WTC11 (cell line): Measurements from ENCODE around the gene KANSL1L. TPM values are rescaled to one million over a fixed set of nuclear protein-coding genes. Genes with fewer than 3 reads are reported as not detected.
A peak's percentile ranks its signal among the peaks of the same experiment; 100 is the strongest.

Experiments used
- ATAC-seq: fragments of 200-7000 bp; cut with Tn5 transposase; 2 replicates; pipeline ENCODE4 v1.10.0; 2021; ENCODE audit warnings: mild to moderate bottlenecking, moderate library complexity
- CTCF ChIA-PET: fragments of 300-600 bp; sonication (Branson Sonifier 250); formaldehyde crosslinking; loops from one replicate; lab custom pipeline; 2021; ENCODE audit warnings: antibody characterized with exemption; lab: Charles Lee
- POLR2A ChIA-PET: fragments of 350-600 bp; sonication (Branson Sonifier 250); formaldehyde crosslinking; loops from one replicate; lab custom pipeline; 2021; ENCODE audit warnings: antibody characterized with exemption; lab: Charles Lee
- DNase-seq: peaks from one replicate; pipeline ENCODE4 v3.0.0; 2021; ENCODE audit warnings: low spot score
- H3K27ac Mint-ChIP-seq: 2 replicates; pipeline ENCODE4 v1.8.0; 2021; ENCODE audit warnings: mixed read lengths
- H3K27me3 Mint-ChIP-seq: 2 replicates; pipeline ENCODE4 v1.8.0; 2021; ENCODE audit warnings: low read depth, mild to moderate bottlenecking, moderate library complexity, mixed read lengths
- H3K36me3 Mint-ChIP-seq: 2 replicates; pipeline ENCODE4 v1.8.0; 2021; ENCODE audit warnings: mixed read lengths
- H3K4me1 Mint-ChIP-seq: 2 replicates; pipeline ENCODE4 v1.8.0; 2022; ENCODE audit warnings: mixed read lengths
- H3K4me3 Mint-ChIP-seq: 2 replicates; pipeline ENCODE4 v1.8.0; 2021; ENCODE audit warnings: mild to moderate bottlenecking, moderate library complexity, mixed read lengths
- H3K9me3 Mint-ChIP-seq: 2 replicates; pipeline ENCODE4 v1.8.0; 2021; ENCODE audit warnings: mixed read lengths
- AR ChIP-seq: fragments of 250-450 bp; sonication (Bioruptor Pico); IDR thresholded peaks from 2 replicates; pipeline ENCODE4 v1.9.0; 2021; ENCODE audit warnings: mild to moderate bottlenecking
- FOXP1 ChIP-seq: sonication (generic); formaldehyde crosslinking; IDR thresholded peaks from 2 replicates; pipeline ENCODE4 v1.8.0; 2022; ENCODE audit warnings: missing genetic modification reagents, mild to moderate bottlenecking, moderate library complexity, borderline replicate concordance
- HMGA2 ChIP-seq: fragments of 250-450 bp; sonication (Bioruptor Pico); IDR thresholded peaks from 2 replicates; pipeline ENCODE4 v1.4.0; 2021; ENCODE audit warnings: mild to moderate bottlenecking, moderate library complexity
- IRF1 ChIP-seq: sonication (generic); formaldehyde crosslinking; IDR thresholded peaks from 2 replicates; pipeline ENCODE4 v1.8.0; 2023; ENCODE audit warnings: missing genetic modification reagents
- MAX ChIP-seq: sonication (generic); formaldehyde crosslinking; IDR thresholded peaks from 2 replicates; pipeline ENCODE4 v1.8.0; 2022; ENCODE audit warnings: mild to moderate bottlenecking, missing genetic modification reagents
- NFE2L1 ChIP-seq: sonication (generic); formaldehyde crosslinking; IDR thresholded peaks from 2 replicates; pipeline ENCODE4 v1.8.1; 2023; ENCODE audit warnings: missing genetic modification reagents
- NR3C1 ChIP-seq: sonication (generic); formaldehyde crosslinking; conservative IDR thresholded peaks from 2 replicates; pipeline ENCODE4 v1.8.1; 2023; ENCODE audit warnings: low read depth, mild to moderate bottlenecking, missing genetic modification reagents
- SMAD3 ChIP-seq: sonication (generic); formaldehyde crosslinking; IDR thresholded peaks from 2 replicates; pipeline ENCODE4 v1.8.0; 2022; ENCODE audit warnings: missing genetic modification reagents, mild to moderate bottlenecking, borderline replicate concordance
- SOX15 ChIP-seq: fragments of 250-450 bp; sonication (Bioruptor Pico); IDR thresholded peaks from 2 replicates; pipeline ENCODE4 v1.9.0; 2021; ENCODE audit warnings: mild to moderate bottlenecking
- SP1 ChIP-seq: sonication (generic); formaldehyde crosslinking; conservative IDR thresholded peaks from 2 replicates; pipeline ENCODE4 v1.8.1; 2022; ENCODE audit warnings: missing genetic modification reagents
- ZBTB21 ChIP-seq: sonication (generic); formaldehyde crosslinking; IDR thresholded peaks from 2 replicates; pipeline ENCODE4 v1.8.1; 2023; ENCODE audit warnings: mild to moderate bottlenecking, missing genetic modification reagents, borderline replicate concordance
- ZNF138 ChIP-seq: sonication (generic); formaldehyde crosslinking; conservative IDR thresholded peaks from 2 replicates; pipeline ENCODE4 v1.8.1; 2022; ENCODE audit warnings: mild to moderate bottlenecking, moderate library complexity, missing genetic modification reagents
- ZNF232 ChIP-seq: sonication (generic); formaldehyde crosslinking; IDR thresholded peaks from 2 replicates; pipeline ENCODE4 v1.8.0; 2022; ENCODE audit warnings: mild to moderate bottlenecking, missing genetic modification reagents
- ZNF317 ChIP-seq: sonication (generic); formaldehyde crosslinking; IDR thresholded peaks from 2 replicates; pipeline ENCODE4 v1.8.1; 2023; ENCODE audit warnings: low read depth, mild to moderate bottlenecking, moderate library complexity, missing genetic modification reagents, borderline replicate concordance
- ZNF416 ChIP-seq: fragments of 250-450 bp; sonication (Bioruptor Pico); IDR thresholded peaks from 2 replicates; pipeline ENCODE4 v1.9.0; 2021; ENCODE audit warnings: mild to moderate bottlenecking, inconsistent platforms
- ZNF512 ChIP-seq: sonication (generic); formaldehyde crosslinking; IDR thresholded peaks from 2 replicates; pipeline ENCODE4 v1.8.1; 2022; ENCODE audit warnings: missing genetic modification reagents, borderline replicate concordance
- total RNA-seq: library from RNA; stranded (reverse); gene quantifications from 3 replicates; pipeline ENCODE4 v1.2.3, GENCODE V29; 2021
- TF ChIP-seq, protein P1 (sequence below): sonication (generic); formaldehyde crosslinking; conservative IDR thresholded peaks from 2 replicates; pipeline ENCODE4 v1.8.1; 2023; ENCODE audit warnings: mild to moderate bottlenecking, low read depth, missing genetic modification reagents, moderate library complexity
- TF ChIP-seq, protein P2 (sequence below): sonication (generic); formaldehyde crosslinking; IDR thresholded peaks from 2 replicates; pipeline ENCODE4 v1.8.0; 2022; ENCODE audit warnings: mild to moderate bottlenecking, missing genetic modification reagents
- TF ChIP-seq, protein P3 (sequence below): fragments of 250-450 bp; sonication (Bioruptor Pico); IDR thresholded peaks from 2 replicates; pipeline ENCODE4 v1.9.0; 2021; ENCODE audit warnings: mild to moderate bottlenecking
- TF ChIP-seq, protein P4 (sequence below): sonication (generic); formaldehyde crosslinking; IDR thresholded peaks from 2 replicates; pipeline ENCODE4 v1.8.1; 2022; ENCODE audit warnings: mild to moderate bottlenecking, moderate library complexity, missing genetic modification reagents

The KANSL1L gene
- total RNA-seq, 1 experiment from 2014 or later = 11.4 TPM

- TF ChIP-seq, protein P1, sequence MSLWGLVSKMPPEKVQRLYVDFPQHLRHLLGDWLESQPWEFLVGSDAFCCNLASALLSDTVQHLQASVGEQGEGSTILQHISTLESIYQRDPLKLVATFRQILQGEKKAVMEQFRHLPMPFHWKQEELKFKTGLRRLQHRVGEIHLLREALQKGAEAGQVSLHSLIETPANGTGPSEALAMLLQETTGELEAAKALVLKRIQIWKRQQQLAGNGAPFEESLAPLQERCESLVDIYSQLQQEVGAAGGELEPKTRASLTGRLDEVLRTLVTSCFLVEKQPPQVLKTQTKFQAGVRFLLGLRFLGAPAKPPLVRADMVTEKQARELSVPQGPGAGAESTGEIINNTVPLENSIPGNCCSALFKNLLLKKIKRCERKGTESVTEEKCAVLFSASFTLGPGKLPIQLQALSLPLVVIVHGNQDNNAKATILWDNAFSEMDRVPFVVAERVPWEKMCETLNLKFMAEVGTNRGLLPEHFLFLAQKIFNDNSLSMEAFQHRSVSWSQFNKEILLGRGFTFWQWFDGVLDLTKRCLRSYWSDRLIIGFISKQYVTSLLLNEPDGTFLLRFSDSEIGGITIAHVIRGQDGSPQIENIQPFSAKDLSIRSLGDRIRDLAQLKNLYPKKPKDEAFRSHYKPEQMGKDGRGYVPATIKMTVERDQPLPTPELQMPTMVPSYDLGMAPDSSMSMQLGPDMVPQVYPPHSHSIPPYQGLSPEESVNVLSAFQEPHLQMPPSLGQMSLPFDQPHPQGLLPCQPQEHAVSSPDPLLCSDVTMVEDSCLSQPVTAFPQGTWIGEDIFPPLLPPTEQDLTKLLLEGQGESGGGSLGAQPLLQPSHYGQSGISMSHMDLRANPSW (CRISPR knock-in tag) = no peak
- TF ChIP-seq ZNF416 (CRISPR knock-in tag) = no peak
- TF ChIP-seq NFE2L1 = no peak
- TF ChIP-seq SOX15 = no peak
- no peak for TF ChIP-seq ZNF232 (CRISPR knock-in tag)
- peak; percentile 58; the same call in 1 of the 2 replicates for TF ChIP-seq HMGA2 (CRISPR knock-in tag)
- TF ChIP-seq, all 79 proteins: peak for 2
Observed at GRCh38 chr2:210199186-210199765, 28.1 kb upstream of the KANSL1L start (continued).

GRCh38 chr2:210198326-210198725, 27.1 kb upstream of the KANSL1L start:
- no peak for TF ChIP-seq ZNF512 (CRISPR knock-in tag)
- TF ChIP-seq, protein P2, sequence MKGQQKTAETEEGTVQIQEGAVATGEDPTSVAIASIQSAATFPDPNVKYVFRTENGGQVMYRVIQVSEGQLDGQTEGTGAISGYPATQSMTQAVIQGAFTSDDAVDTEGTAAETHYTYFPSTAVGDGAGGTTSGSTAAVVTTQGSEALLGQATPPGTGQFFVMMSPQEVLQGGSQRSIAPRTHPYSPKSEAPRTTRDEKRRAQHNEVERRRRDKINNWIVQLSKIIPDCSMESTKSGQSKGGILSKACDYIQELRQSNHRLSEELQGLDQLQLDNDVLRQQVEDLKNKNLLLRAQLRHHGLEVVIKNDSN (CRISPR knock-in tag) = no peak
- POLR2A ChIA-PET = no interaction called here
- no peaks in the 10 kb centered on the region for H3K9me3 Mint-ChIP-seq
- H3K27me3 Mint-ChIP-seq = no peaks in the 10 kb centered on the region
- no peaks in the 10 kb centered on the region for H3K36me3 Mint-ChIP-seq
- no peaks in the 10 kb centered on the region for H3K4me1 Mint-ChIP-seq
- no peak for DNase-seq
- no peak overlapping the region for H3K27ac Mint-ChIP-seq
- CTCF ChIA-PET = interaction anchor here (0.7 to 1.7 kb wide), 22 partner anchors 8 to 864 kb away, joined by 3 to 13 read pairs (median 5); partner anchors contain the start of genes ACADL and RPE
- no peak for ATAC-seq
- H3K4me3 Mint-ChIP-seq = no peak overlapping the region

DNA sequence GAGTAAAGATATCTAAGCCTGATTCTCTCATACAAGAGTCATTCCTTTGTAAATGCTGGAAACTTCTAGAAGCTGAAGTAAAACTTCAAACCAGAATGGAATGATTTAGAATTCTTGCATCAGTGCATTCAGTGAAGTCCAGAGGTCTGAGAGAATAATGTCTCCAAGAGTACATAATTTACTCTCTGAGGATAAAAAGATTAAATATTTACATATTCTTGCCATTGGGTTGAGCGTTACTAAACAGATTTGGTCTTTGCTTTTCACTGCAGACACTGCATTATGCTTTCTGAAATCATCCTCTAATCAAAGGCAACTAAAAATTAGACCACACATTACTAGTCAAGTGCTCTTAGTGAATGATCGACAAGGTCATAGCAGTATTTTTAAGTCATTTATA, 26.5 kb upstream of the KANSL1L start:
- no peak overlapping the region for H3K4me3 Mint-ChIP-seq
- H3K4me1 Mint-ChIP-seq = no peaks in the 10 kb centered on the region
- DNase-seq (no peak), ATAC-seq (no peak)
- H3K9me3 Mint-ChIP-seq = no peaks in the 10 kb centered on the region
- H3K27ac Mint-ChIP-seq = no peak overlapping the region
- no peaks in the 10 kb centered on the region for H3K36me3 Mint-ChIP-seq
- CTCF ChIA-PET = no interaction called here
- H3K27me3 Mint-ChIP-seq = no peaks in the 10 kb centered on the region
- POLR2A ChIA-PET = no interaction called here
- TF ChIP-seq FOXP1 (CRISPR knock-in tag) = no peak
- TF ChIP-seq, protein P3, sequence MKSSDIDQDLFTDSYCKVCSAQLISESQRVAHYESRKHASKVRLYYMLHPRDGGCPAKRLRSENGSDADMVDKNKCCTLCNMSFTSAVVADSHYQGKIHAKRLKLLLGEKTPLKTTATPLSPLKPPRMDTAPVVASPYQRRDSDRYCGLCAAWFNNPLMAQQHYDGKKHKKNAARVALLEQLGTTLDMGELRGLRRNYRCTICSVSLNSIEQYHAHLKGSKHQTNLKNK (CRISPR knock-in tag) = no peak
- no peak for TF ChIP-seq AR (CRISPR knock-in tag)
- TF ChIP-seq NR3C1 (CRISPR knock-in tag) = no peak
- TF ChIP-seq ZNF416 (CRISPR knock-in tag) = no peak
- no peak for TF ChIP-seq MAX (CRISPR knock-in tag)
- TF ChIP-seq ZBTB21 (CRISPR knock-in tag) = no peak
- TF ChIP-seq, protein P4, sequence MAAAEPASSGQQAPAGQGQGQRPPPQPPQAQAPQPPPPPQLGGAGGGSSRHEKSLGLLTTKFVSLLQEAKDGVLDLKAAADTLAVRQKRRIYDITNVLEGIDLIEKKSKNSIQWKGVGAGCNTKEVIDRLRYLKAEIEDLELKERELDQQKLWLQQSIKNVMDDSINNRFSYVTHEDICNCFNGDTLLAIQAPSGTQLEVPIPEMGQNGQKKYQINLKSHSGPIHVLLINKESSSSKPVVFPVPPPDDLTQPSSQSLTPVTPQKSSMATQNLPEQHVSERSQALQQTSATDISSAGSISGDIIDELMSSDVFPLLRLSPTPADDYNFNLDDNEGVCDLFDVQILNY (CRISPR knock-in tag) = no peak
- no peak for TF ChIP-seq SP1 (CRISPR knock-in tag)
- no peak for TF ChIP-seq SMAD3 (CRISPR knock-in tag)
- TF ChIP-seq IRF1 (CRISPR knock-in tag) = no peak
- no peak for TF ChIP-seq ZNF512 (CRISPR knock-in tag)
- no peak for TF ChIP-seq ZNF138 (CRISPR knock-in tag)
- TF ChIP-seq ZNF317 (CRISPR knock-in tag) = no peak
